Measurements from ENCODE around the gene TFDP2.

TFDP2 gene

DNA sequence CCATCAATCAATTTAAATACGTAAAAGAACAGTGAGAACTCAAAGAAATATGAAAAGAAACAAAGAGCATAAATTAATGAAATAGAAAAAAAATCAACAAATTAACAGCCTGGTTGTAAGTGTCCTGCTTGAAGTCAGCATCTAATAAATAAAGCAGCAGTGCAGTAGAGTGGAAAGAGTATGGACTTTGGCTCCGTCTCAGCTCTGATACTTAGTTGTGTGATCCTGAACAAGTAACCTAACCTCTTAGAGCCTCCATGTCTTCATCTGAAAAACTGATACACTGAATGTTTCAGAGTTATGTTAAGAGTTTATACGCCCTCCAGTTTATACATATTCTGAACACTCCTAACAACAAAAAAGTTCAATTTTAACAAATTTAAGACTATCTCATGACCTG, 44.6 kb downstream of the TFDP2 start:
- Histone ChIP-seq H3K36me3 (ENCODE audit: control insufficient read depth, low read length) (peaks cover 5% of the 10 kb centered on the region; the same call in 1 of the 2 replicates), H3K4me2 (ENCODE audit: low read length) (peak overlapping the region; percentile 57), H4K20me1 (ENCODE audit: control insufficient read depth, insufficient read depth, low read depth, low read length) (no peaks in the 10 kb centered on the region), H3K4me3 (ENCODE audit: low read length) (peak overlapping the region; percentile 45), H3K79me2 (ENCODE audit: control insufficient read depth, low read length) (peaks cover 48% of the 10 kb centered on the region), H3K4me1 (ENCODE audit: control insufficient read depth, low read length) (peaks cover 76% of the 10 kb centered on the region), H3F3A (ENCODE audit: control insufficient read depth, insufficient read depth) (peaks cover 7% of the 10 kb centered on the region; the same call in 1 of the 2 replicates), H3K9me2 (replicated peaks; ENCODE audit: control insufficient read depth, low read length) (no peaks in the 10 kb centered on the region), H3K27me3 (ENCODE audit: control insufficient read depth, low read length) (no peaks in the 10 kb centered on the region), H3K9me3 (ENCODE audit: control insufficient read depth, insufficient read depth, low read length) (no peaks in the 10 kb centered on the region), H3K27ac (ENCODE audit: low read depth, low read length) (peak overlapping the region; percentile 34; the same call in 1 of the 2 replicates)
- TF ChIP-seq CTCF (IDR thresholded peaks at IDR 0.05; ENCODE audit: low read depth, low read length, poor library complexity, severe bottlenecking) (no peak), EZH2phosphoT487 (IDR thresholded peaks at IDR 0.05; ENCODE audit: borderline replicate concordance, low read length) (no peak)

DNA sequence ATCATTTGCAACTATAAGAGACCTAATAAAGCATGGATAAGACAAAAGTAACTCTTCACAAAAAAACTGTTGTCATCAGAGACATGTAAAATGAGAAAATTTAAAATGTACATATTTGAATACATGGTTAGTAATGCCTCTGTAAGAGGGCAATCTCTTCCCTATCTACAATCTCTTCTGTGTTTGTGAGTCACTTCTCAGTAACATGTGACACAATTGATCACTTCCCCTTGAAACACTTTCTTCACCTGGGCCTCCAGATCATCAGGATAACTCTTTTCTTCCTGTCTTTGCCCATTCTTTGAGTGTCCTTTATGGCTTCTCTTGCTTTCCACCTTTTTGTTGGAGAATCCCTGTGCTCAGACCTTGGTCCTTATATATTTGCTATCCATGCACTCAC, 50.4 kb downstream of the TFDP2 start:
- Histone ChIP-seq H3K9me3 (ENCODE audit: control insufficient read depth, insufficient read depth, low read length) (no peaks in the 10 kb centered on the region), H3K4me1 (ENCODE audit: control insufficient read depth, low read length) (peaks cover 86% of the 10 kb centered on the region), H3K79me2 (ENCODE audit: control insufficient read depth, low read length) (peaks cover 24% of the 10 kb centered on the region), H3K4me3 (ENCODE audit: low read length) (no peak overlapping the region), H3F3A (ENCODE audit: control insufficient read depth, insufficient read depth) (peaks cover 22% of the 10 kb centered on the region), H3K36me3 (ENCODE audit: control insufficient read depth, low read length) (peaks cover 16% of the 10 kb centered on the region), H4K20me1 (ENCODE audit: control insufficient read depth, insufficient read depth, low read depth, low read length) (no peaks in the 10 kb centered on the region), H3K9me2 (replicated peaks; ENCODE audit: control insufficient read depth, low read length) (no peaks in the 10 kb centered on the region), H3K27me3 (ENCODE audit: control insufficient read depth, low read length) (no peaks in the 10 kb centered on the region), H3K27ac (ENCODE audit: low read depth, low read length) (peak overlapping the region; percentile 99), H3K4me2 (ENCODE audit: low read length) (peak overlapping the region; percentile 18)
- TF ChIP-seq CTCF (IDR thresholded peaks at IDR 0.05; ENCODE audit: low read depth, low read length, poor library complexity, severe bottlenecking) (no peak), EZH2phosphoT487 (IDR thresholded peaks at IDR 0.05; ENCODE audit: borderline replicate concordance, low read length) (no peak)

DNA sequence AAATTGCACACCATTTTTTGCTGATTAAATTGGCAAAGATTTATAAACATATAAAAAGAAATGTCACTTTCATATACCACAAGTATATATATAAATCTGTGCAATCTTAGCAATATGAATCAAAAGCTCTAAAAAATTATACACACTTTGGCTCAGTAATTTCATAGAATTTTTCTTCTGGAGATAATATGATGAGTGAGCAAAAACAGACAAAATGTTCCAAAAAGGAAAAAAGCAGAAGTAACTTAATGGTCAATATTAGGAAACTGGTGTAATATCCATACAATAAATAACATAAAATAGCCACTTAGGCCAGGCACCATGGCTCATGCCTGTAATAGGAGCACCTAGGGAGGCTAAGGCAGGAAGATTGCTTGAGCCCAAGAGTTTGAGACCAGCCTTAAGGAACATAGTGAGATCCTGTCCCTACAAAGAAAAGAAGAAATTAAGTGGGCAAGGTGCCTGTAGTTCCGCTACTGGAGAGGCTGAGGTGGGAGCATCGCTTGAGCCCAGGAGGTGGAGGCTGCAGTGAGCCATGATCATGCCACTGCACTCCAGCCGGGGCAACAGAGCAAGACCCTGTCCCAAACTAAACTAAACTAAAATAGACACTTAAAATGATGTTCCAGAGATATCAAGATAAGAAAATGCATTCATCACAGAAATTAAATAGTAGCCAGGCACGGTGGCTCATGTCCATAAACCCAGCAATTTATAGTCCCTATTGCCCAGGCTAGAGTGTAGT, 52.1 kb downstream of the TFDP2 start:
- H3K4me1 ChIP-seq (ENCODE audit: control insufficient read depth, low read length), result peaks cover 97% of the 10 kb centered on the region
- H3K79me2 ChIP-seq (ENCODE audit: control insufficient read depth, low read length), result peaks cover 24% of the 10 kb centered on the region
- peaks cover 18% of the 10 kb centered on the region for H3K36me3 ChIP-seq (ENCODE audit: control insufficient read depth, low read length)
- H3K27ac ChIP-seq (ENCODE audit: low read depth, low read length), result peak overlapping the region; percentile 99
- H3K9me3 ChIP-seq (ENCODE audit: control insufficient read depth, insufficient read depth, low read length), result no peaks in the 10 kb centered on the region
- H3K4me3 ChIP-seq (ENCODE audit: low read length), result peak overlapping the region; percentile 35
- peak overlapping the region; percentile 73 for H3K4me2 ChIP-seq (ENCODE audit: low read length)
- peaks cover 20% of the 10 kb centered on the region for H3F3A ChIP-seq (ENCODE audit: control insufficient read depth, insufficient read depth)
- no peaks in the 10 kb centered on the region for H4K20me1 ChIP-seq (ENCODE audit: control insufficient read depth, insufficient read depth, low read depth, low read length)
- no peak for TF ChIP-seq EZH2phosphoT487 (IDR thresholded peaks at IDR 0.05; ENCODE audit: borderline replicate concordance, low read length)
- TF ChIP-seq CTCF (IDR thresholded peaks at IDR 0.05; ENCODE audit: low read depth, low read length, poor library complexity, severe bottlenecking), result no peak
- H3K27me3 ChIP-seq (ENCODE audit: control insufficient read depth, low read length), result no peaks in the 10 kb centered on the region
- H3K9me2 ChIP-seq (replicated peaks; ENCODE audit: control insufficient read depth, low read length), result no peaks in the 10 kb centered on the region

All from DOHH2 (cell line).